Natural killer cell (primary cell): ENCODE measurements around the gene RIC1. TPM values are rescaled to one million over a fixed set of nuclear protein-coding genes. Genes with fewer than 3 reads are reported as not detected.

Experiments used
- ATAC-seq, 3 donors: fragments of 150-1000 bp in 2 of 3; fragments of 200-7000 bp in 1 of 3; cut with Tn5 transposase; 1 replicate in 1 of 3; 2 replicates in 2 of 3; pipeline ENCODE4 v1.10.0; 2021; ENCODE audit warnings: mild to moderate bottlenecking in 2 of 3, moderate library complexity in 2 of 3
- DNase-seq, 2 donors: peaks; one replicate each; pipeline versions ENCODE4 v3.0.0 to v3.0.0-alpha.2; 2013 to 2021; ENCODE audit warnings: mixed read lengths in 1 of 2
- H3K27ac ChIP-seq: one replicate; pipeline ENCODE4 v1.5.1; 2013; ENCODE audit warnings: mild to moderate bottlenecking, low read length
- H3K27me3 ChIP-seq: one replicate; pipeline ENCODE4 v1.6.1; 2013; ENCODE audit warnings: low read length; ENCODE audit not compliant: control insufficient read depth, insufficient read depth
- H3K36me3 ChIP-seq: one replicate; pipeline ENCODE4 v1.6.1; 2013; ENCODE audit warnings: low read length; ENCODE audit not compliant: control insufficient read depth, insufficient read depth
- H3K4me1 ChIP-seq: one replicate; pipeline ENCODE4 v1.6.1; 2013; ENCODE audit warnings: low read length; ENCODE audit not compliant: control insufficient read depth, insufficient read depth
- H3K4me3 ChIP-seq: one replicate; pipeline ENCODE4 v1.5.1; 2013; ENCODE audit warnings: low read length
- H3K9me3 ChIP-seq: one replicate; pipeline ENCODE4 v1.6.1; 2013; ENCODE audit warnings: low read length; ENCODE audit not compliant: control insufficient read depth, insufficient read depth
- H3K27ac Mint-ChIP-seq, 2 donors: one replicate each; pipeline ENCODE4 v1.8.0; 2022; ENCODE audit warnings: mild to moderate bottlenecking in 2 of 2, mixed read lengths in 2 of 2, moderate library complexity in 1 of 2
- H3K27me3 Mint-ChIP-seq, 2 donors: one replicate each; pipeline ENCODE4 v1.8.0; 2022; ENCODE audit warnings: low read depth in 2 of 2, mixed read lengths in 2 of 2
- H3K36me3 Mint-ChIP-seq: one replicate; pipeline ENCODE4 v1.8.0; 2022; ENCODE audit warnings: mixed read lengths
- H3K4me1 Mint-ChIP-seq, 2 donors: one replicate each; pipeline ENCODE4 v1.8.0; 2022; ENCODE audit warnings: mixed read lengths in 2 of 2
- H3K4me3 Mint-ChIP-seq: one replicate; pipeline ENCODE4 v1.8.0; 2022; ENCODE audit warnings: mild to moderate bottlenecking, moderate library complexity, mixed read lengths
- H3K9me3 Mint-ChIP-seq, 2 donors: one replicate each; pipeline ENCODE4 v1.8.0; 2022; ENCODE audit warnings: mixed read lengths in 2 of 2
- WGBS: methylation state at CpG from one replicate; pipeline ENCODE4 v1.1.7; 2013; ENCODE audit warnings: missing lambda C conversion rate; ENCODE audit not compliant: insufficient coverage; 5-methylcytosine and 5-hydroxymethylcytosine counted together
- intact Hi-C: fragments of 100-400 bp; cut with micrococcal nuclease; formaldehyde crosslinking; loops from one replicate; pipeline ENCODE4 v1.14.2; 2022
- total RNA-seq, 4 donors: library from RNA; stranded (reverse); fragments of 120-200 nt in 1 of 4; gene quantifications; one replicate each; pipeline versions ENCODE4 v1.2.3 to v1.2.4, GENCODE V29; 2013 to 2022
- TF ChIP-seq, protein P1 (sequence below): fragments of 200-600 bp; IDR thresholded peaks from one replicate; pipeline ENCODE4 v1.8.0; 2022; ENCODE audit warnings: antibody characterized with exemption

RIC1 gene
- total RNA-seq, 3 donors from 2014 or later (not counting 1 experiment from before 2014, with no cell fraction given) = 23.5 to 33.9 (median 31.8) TPM

GRCh38 chr9:5748438-5748837, 119.5 kb downstream of the RIC1 start:
- WGBS = 100% methylated on average over 1 of the region's 1 CpG
- peaks cover 34% of the 10 kb centered on the region for H3K36me3 ChIP-seq
- H3K36me3 Mint-ChIP-seq = peaks cover 15% of the 10 kb centered on the region

DNA sequence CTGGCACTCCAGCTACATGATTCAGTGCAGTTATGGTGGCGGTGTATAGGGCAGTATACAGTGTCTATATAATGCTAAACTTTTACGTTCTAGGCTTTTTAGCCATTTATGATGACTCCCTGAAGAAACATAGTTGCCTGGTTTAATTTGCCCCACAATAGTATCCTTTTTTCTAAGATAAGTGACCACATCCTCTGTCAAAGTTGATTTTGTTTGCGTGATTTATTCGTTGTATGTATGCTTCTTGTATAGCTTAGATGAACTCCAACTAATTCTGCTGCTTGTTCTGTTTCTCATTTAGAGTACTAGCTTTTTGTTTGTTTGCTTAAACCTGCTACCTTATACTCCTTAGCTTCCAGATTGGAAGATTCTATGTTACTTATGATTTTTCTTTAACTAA, 120.4 kb downstream of the RIC1 start:
- Histone ChIP-seq H3K9me3 (no peaks in the 10 kb centered on the region), H3K27me3 (no peaks in the 10 kb centered on the region), H3K4me1 (no peaks in the 10 kb centered on the region), H3K36me3 (peaks cover 31% of the 10 kb centered on the region), H3K27ac (no peak overlapping the region), H3K4me3 (no peak overlapping the region)
- peaks cover 6% of the 10 kb centered on the region in 2 donors for H3K4me1 Mint-ChIP-seq
- intact Hi-C loops = no loop called here
- H3K9me3 Mint-ChIP-seq = no peaks in the 10 kb centered on the region
- TF ChIP-seq, protein P1, sequence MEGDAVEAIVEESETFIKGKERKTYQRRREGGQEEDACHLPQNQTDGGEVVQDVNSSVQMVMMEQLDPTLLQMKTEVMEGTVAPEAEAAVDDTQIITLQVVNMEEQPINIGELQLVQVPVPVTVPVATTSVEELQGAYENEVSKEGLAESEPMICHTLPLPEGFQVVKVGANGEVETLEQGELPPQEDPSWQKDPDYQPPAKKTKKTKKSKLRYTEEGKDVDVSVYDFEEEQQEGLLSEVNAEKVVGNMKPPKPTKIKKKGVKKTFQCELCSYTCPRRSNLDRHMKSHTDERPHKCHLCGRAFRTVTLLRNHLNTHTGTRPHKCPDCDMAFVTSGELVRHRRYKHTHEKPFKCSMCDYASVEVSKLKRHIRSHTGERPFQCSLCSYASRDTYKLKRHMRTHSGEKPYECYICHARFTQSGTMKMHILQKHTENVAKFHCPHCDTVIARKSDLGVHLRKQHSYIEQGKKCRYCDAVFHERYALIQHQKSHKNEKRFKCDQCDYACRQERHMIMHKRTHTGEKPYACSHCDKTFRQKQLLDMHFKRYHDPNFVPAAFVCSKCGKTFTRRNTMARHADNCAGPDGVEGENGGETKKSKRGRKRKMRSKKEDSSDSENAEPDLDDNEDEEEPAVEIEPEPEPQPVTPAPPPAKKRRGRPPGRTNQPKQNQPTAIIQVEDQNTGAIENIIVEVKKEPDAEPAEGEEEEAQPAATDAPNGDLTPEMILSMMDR = no peak
- H3K36me3 Mint-ChIP-seq = peaks cover 15% of the 10 kb centered on the region
- WGBS = 85% methylated on average over 2 of the region's 4 CpGs
- no peak for ATAC-seq
- peak overlapping the region in 1 of 2 donors; percentile 18 for H3K27ac Mint-ChIP-seq
- no peak for DNase-seq
- H3K4me3 Mint-ChIP-seq = no peak overlapping the region
- H3K27me3 Mint-ChIP-seq = no peaks in the 10 kb centered on the region

More at GRCh38 chr9:5748438-5748837, 119.5 kb downstream of the RIC1 start:
- H3K9me3 Mint-ChIP-seq = no peaks in the 10 kb centered on the region
- H3K27me3 Mint-ChIP-seq = no peaks in the 10 kb centered on the region
- no peaks in the 10 kb centered on the region for H3K9me3 ChIP-seq
- no peak overlapping the region for H3K27ac ChIP-seq
- TF ChIP-seq, protein P1 = no peak
- intact Hi-C loops = no loop called here
- no peak overlapping the region for H3K4me3 Mint-ChIP-seq
- no peak overlapping the region for H3K4me3 ChIP-seq
- H3K4me1 ChIP-seq = no peaks in the 10 kb centered on the region
- DNase-seq = no peak
- no peak for ATAC-seq
- peaks cover 6% of the 10 kb centered on the region in 2 donors for H3K4me1 Mint-ChIP-seq
- H3K27ac Mint-ChIP-seq = peak overlapping the region in 1 of 2 donors; percentile 21
- H3K27me3 ChIP-seq = no peaks in the 10 kb centered on the region

- Mint-ChIP-seq H3K27me3 (no peaks in the 10 kb centered on the region), H3K36me3 (peaks cover 8% of the 10 kb centered on the region), H3K4me1 (peaks cover 6% of the 10 kb centered on the region in 2 donors), H3K4me3 (no peak overlapping the region), H3K9me3 (no peaks in the 10 kb centered on the region), H3K27ac (no peak overlapping the region)
- intact Hi-C loops = no loop called here
- ATAC-seq = no peak
- no peak overlapping the region for H3K27ac ChIP-seq
- no peak overlapping the region for H3K4me3 ChIP-seq
- no peaks in the 10 kb centered on the region for H3K9me3 ChIP-seq
- 100% methylated on average over 1 of the region's 1 CpG for WGBS
- TF ChIP-seq, protein P1 = no peak
- no peaks in the 10 kb centered on the region for H3K27me3 ChIP-seq
- H3K4me1 ChIP-seq = no peaks in the 10 kb centered on the region
- no peak for DNase-seq
- H3K36me3 ChIP-seq = peaks cover 29% of the 10 kb centered on the region
These were observed 121.7 kb downstream of the RIC1 start for GRCh38 chr9:5750569-5750968.

DNA sequence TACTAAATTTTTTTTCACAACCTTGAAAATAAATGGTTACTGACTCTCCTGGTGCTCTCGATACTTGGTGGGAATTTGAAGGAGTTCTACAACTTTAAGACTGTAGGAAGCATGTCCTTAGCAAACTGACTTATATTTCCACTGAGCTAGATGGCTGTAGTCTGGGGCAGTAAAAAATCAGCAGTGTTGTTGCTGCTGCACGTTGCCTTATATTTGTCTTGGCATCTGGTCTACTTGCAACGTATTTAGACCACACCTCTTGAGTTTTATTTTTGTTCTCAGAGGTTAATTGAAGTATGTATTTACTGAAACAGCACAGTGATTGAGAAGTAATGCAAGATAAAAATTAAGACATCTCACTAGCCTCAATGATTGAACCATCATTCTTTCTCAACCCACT, 127.7 kb downstream of the RIC1 start:
- intact Hi-C loops = no loop called here
- Mint-ChIP-seq H3K4me1 (no peaks in the 10 kb centered on the region), H3K9me3 (no peaks in the 10 kb centered on the region), H3K27me3 (no peaks in the 10 kb centered on the region), H3K36me3 (no peaks in the 10 kb centered on the region), H3K4me3 (no peak overlapping the region), H3K27ac (no peak overlapping the region)
- TF ChIP-seq, protein P1 = no peak
- Histone ChIP-seq H3K36me3 (peaks cover 38% of the 10 kb centered on the region), H3K4me1 (no peaks in the 10 kb centered on the region), H3K27me3 (no peaks in the 10 kb centered on the region), H3K27ac (no peak overlapping the region), H3K4me3 (no peak overlapping the region), H3K9me3 (no peaks in the 10 kb centered on the region)
- ATAC-seq (no peak), DNase-seq (no peak)
- WGBS = 100% methylated on average over 2 of the region's 3 CpGs
